Neural progenitor cell (in vitro differentiated cells): Measurements from ENCODE around the gene ANKRD39.

ENCODE experiments used
- EZH2 ChIP-seq: fragments of 200-600 bp; sonication (generic); IDR thresholded peaks from 2 replicates; pipeline ENCODE4 v1.6.1; 2017; ENCODE audit warnings: antibody characterized with exemption, mild to moderate bottlenecking, moderate library complexity
- TF ChIP-seq, protein P1 (sequence below): fragments of 200-600 bp; sonication (generic); IDR thresholded peaks from 2 replicates; pipeline ENCODE4 v1.5.1; 2017; ENCODE audit warnings: antibody characterized with exemption, mild to moderate bottlenecking

DNA sequence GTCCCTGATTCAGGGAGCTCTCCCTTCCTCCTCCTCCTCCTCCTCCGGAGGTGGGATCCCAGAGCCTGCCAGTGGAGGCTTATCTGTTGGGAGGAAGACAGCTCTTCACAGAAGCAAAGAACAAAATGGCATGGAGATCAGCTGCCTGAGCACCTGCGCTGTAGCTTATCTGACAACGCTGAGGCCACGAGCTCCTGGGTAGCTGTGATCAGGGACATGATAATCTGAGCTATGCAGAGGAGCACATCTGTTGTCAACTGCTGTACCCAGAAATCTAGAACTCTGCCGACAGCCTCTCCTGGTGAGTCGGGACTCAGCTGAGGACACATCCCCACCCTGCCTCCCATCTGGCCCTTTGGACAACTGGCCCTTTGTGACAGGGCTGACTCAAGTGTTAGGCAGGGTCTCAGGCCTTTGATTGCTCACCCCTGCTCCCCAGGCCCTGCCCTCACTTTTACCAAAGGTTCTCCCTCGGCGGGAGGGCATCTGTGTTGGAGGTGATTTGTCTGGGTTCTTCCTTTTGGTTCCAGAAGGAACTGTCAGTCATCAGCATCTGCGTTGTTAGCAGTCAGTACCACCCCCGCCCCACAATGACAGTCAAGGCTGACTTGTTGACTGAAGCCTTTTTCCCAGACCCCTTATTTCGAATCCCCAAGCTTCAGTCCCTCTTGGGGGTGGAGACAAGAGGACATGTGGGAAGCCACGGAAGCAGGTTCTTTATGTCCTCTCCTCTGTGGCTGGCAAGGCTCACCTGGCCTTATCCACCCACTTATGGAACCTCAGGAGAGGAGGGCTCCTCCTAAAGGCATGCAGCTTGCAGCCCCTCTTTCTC lies 47.6 kb downstream of the ANKRD39 start:
- TF ChIP-seq, protein P1, sequence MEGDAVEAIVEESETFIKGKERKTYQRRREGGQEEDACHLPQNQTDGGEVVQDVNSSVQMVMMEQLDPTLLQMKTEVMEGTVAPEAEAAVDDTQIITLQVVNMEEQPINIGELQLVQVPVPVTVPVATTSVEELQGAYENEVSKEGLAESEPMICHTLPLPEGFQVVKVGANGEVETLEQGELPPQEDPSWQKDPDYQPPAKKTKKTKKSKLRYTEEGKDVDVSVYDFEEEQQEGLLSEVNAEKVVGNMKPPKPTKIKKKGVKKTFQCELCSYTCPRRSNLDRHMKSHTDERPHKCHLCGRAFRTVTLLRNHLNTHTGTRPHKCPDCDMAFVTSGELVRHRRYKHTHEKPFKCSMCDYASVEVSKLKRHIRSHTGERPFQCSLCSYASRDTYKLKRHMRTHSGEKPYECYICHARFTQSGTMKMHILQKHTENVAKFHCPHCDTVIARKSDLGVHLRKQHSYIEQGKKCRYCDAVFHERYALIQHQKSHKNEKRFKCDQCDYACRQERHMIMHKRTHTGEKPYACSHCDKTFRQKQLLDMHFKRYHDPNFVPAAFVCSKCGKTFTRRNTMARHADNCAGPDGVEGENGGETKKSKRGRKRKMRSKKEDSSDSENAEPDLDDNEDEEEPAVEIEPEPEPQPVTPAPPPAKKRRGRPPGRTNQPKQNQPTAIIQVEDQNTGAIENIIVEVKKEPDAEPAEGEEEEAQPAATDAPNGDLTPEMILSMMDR = no peak
- TF ChIP-seq EZH2 = no peak
